ENCODE data around the gene RIMS3.
"Not testable (repeated sequence)": the region's sequence is repeated elsewhere in the genome, so short reads cannot be mapped to it uniquely, and the experiment has no call there.

RIMS3 gene

GRCh38 chr1:40612345-40612831 lies 53.1 kb downstream of the RIMS3 start:
- peak; percentile 60 to 84 for DNase-seq (ENCODE audit: low spot score in 2 of 2)
- no peaks in the 10 kb centered on the region for H3K36me3 Mint-ChIP-seq
- ATAC-seq, result peak; percentile 91
- H3K27ac Mint-ChIP-seq, result no peak overlapping the region
- no peak overlapping the region for H3K4me3 Mint-ChIP-seq
- H3K4me1 Mint-ChIP-seq, result peaks cover 6% of the 10 kb centered on the region
- H3K9me3 Mint-ChIP-seq, result no peaks in the 10 kb centered on the region

- H3K4me1 Mint-ChIP-seq, result peaks cover 6% of the 10 kb centered on the region
- H3K36me3 Mint-ChIP-seq, result no peaks in the 10 kb centered on the region
- H3K9me3 Mint-ChIP-seq, result no peaks in the 10 kb centered on the region
- DNase-seq (ENCODE audit: low spot score in 2 of 2) (no peak), ATAC-seq (no peak)
- no peak overlapping the region for H3K27ac Mint-ChIP-seq
- H3K4me3 Mint-ChIP-seq, result no peak overlapping the region
Observed at GRCh38 chr1:40610156-40610555, 55.3 kb downstream of the RIMS3 start.

- H3K4me1 Mint-ChIP-seq, result peaks cover 6% of the 10 kb centered on the region
- no peak for ATAC-seq
Observed at GRCh38 chr1:40607921-40608320, 57.6 kb downstream of the RIMS3 start.

GRCh38 chr1:40606978-40607377 lies 58.5 kb downstream of the RIMS3 start:
- DNase-seq (ENCODE audit: low spot score in 2 of 2), result no peak
- H3K9me3 Mint-ChIP-seq, result no peaks in the 10 kb centered on the region
- H3K4me3 Mint-ChIP-seq, result no peak overlapping the region
- ATAC-seq, result no peak
- no peaks in the 10 kb centered on the region for H3K4me1 Mint-ChIP-seq
- H3K27ac Mint-ChIP-seq, result no peak overlapping the region
- no peaks in the 10 kb centered on the region for H3K36me3 Mint-ChIP-seq

More at GRCh38 chr1:40607921-40608320, 57.6 kb downstream of the RIMS3 start:
- Mint-ChIP-seq H3K27ac (peak overlapping the region; percentile 2), H3K4me3 (no peak overlapping the region), H3K36me3 (no peaks in the 10 kb centered on the region), H3K9me3 (no peaks in the 10 kb centered on the region)
- no peak for DNase-seq (ENCODE audit: low spot score in 2 of 2)

GRCh38 chr1:40606194-40606593 lies 59.3 kb downstream of the RIMS3 start:
- ATAC-seq, result no peak
- no peak overlapping the region for H3K27ac Mint-ChIP-seq
- no peak for DNase-seq (ENCODE audit: low spot score in 2 of 2)
- no peaks in the 10 kb centered on the region for H3K4me1 Mint-ChIP-seq
- H3K4me3 Mint-ChIP-seq, result no peak overlapping the region
- no peaks in the 10 kb centered on the region for H3K9me3 Mint-ChIP-seq
- no peaks in the 10 kb centered on the region for H3K36me3 Mint-ChIP-seq

GRCh38 chr1:40599926-40600325 lies 65.6 kb downstream of the RIMS3 start:
- ATAC-seq, result no peak
- Mint-ChIP-seq H3K9me3 (no peaks in the 10 kb centered on the region), H3K4me1 (no peaks in the 10 kb centered on the region), H3K4me3 (no peak overlapping the region), H3K27ac (no peak overlapping the region), H3K36me3 (no peaks in the 10 kb centered on the region)
- DNase-seq (ENCODE audit: low spot score in 2 of 2), result no peak

- Mint-ChIP-seq H3K9me3 (no peaks in the 10 kb centered on the region), H3K4me1 (peaks cover 17% of the 10 kb centered on the region)
- no peak for DNase-seq (ENCODE audit: low spot score in 2 of 2)
Observed at GRCh38 chr1:40595623-40596022, 69.9 kb downstream of the RIMS3 start.

GRCh38 chr1:40594187-40594531 lies 71.3 kb downstream of the RIMS3 start:
- no peak overlapping the region for H3K4me3 Mint-ChIP-seq
- ATAC-seq (no peak), DNase-seq (ENCODE audit: low spot score in 2 of 2) (no peak)
- no peaks in the 10 kb centered on the region for H3K36me3 Mint-ChIP-seq
- H3K4me1 Mint-ChIP-seq, result peaks cover 17% of the 10 kb centered on the region
- H3K9me3 Mint-ChIP-seq, result no peaks in the 10 kb centered on the region
- no peak overlapping the region for H3K27ac Mint-ChIP-seq

More at GRCh38 chr1:40595623-40596022, 69.9 kb downstream of the RIMS3 start:
- no peak overlapping the region for H3K27ac Mint-ChIP-seq
- H3K36me3 Mint-ChIP-seq, result no peaks in the 10 kb centered on the region
- H3K4me3 Mint-ChIP-seq, result no peak overlapping the region
- no peak for ATAC-seq

- ATAC-seq (no peak), DNase-seq (ENCODE audit: low spot score in 2 of 2) (no peak)
- Mint-ChIP-seq H3K4me1 (peaks cover 17% of the 10 kb centered on the region), H3K27ac (no peak overlapping the region), H3K9me3 (no peaks in the 10 kb centered on the region), H3K36me3 (no peaks in the 10 kb centered on the region), H3K4me3 (no peak overlapping the region)
Observed at GRCh38 chr1:40593449-40594186, 71.9 kb downstream of the RIMS3 start.

GRCh38 chr1:40592107-40592803 lies 73.2 kb downstream of the RIMS3 start:
- H3K27ac Mint-ChIP-seq, result no peak overlapping the region
- DNase-seq (ENCODE audit: low spot score in 2 of 2) (no peak), ATAC-seq (peak; percentile 58)
- H3K9me3 Mint-ChIP-seq, result no peaks in the 10 kb centered on the region
- no peak overlapping the region for H3K4me3 Mint-ChIP-seq
- H3K36me3 Mint-ChIP-seq, result no peaks in the 10 kb centered on the region
- peaks cover 17% of the 10 kb centered on the region for H3K4me1 Mint-ChIP-seq

- Mint-ChIP-seq H3K9me3 (no peaks in the 10 kb centered on the region), H3K36me3 (no peaks in the 10 kb centered on the region), H3K27ac (no peak overlapping the region), H3K4me1 (peaks cover 17% of the 10 kb centered on the region), H3K4me3 (no peak overlapping the region)
- DNase-seq (ENCODE audit: low spot score in 2 of 2), result no peak
- ATAC-seq, result no peak
Observed at GRCh38 chr1:40588586-40588985, 76.9 kb downstream of the RIMS3 start.

GRCh38 chr1:40583980-40584379 lies 81.5 kb downstream of the RIMS3 start:
- peak overlapping the region; percentile 14 for H3K27ac Mint-ChIP-seq
- no peaks in the 10 kb centered on the region for H3K36me3 Mint-ChIP-seq
- H3K9me3 Mint-ChIP-seq, result no peaks in the 10 kb centered on the region
- peaks cover 6% of the 10 kb centered on the region for H3K4me1 Mint-ChIP-seq
- no peak overlapping the region for H3K4me3 Mint-ChIP-seq
- ATAC-seq (peak; percentile 41), DNase-seq (ENCODE audit: low spot score in 2 of 2) (no peak)

- no peak overlapping the region for H3K4me3 Mint-ChIP-seq
- DNase-seq (ENCODE audit: low spot score in 2 of 2) (no peak), ATAC-seq (no peak)
- peaks cover 6% of the 10 kb centered on the region for H3K4me1 Mint-ChIP-seq
- no peaks in the 10 kb centered on the region for H3K9me3 Mint-ChIP-seq
- no peaks in the 10 kb centered on the region for H3K36me3 Mint-ChIP-seq
- no peak overlapping the region for H3K27ac Mint-ChIP-seq
Observed at GRCh38 chr1:40582116-40582515, 83.4 kb downstream of the RIMS3 start.

GRCh38 chr1:40575336-40575735 lies 90.1 kb downstream of the RIMS3 start:
- H3K9me3 Mint-ChIP-seq, result no peaks in the 10 kb centered on the region
- ATAC-seq, result no peak
- H3K36me3 Mint-ChIP-seq, result no peaks in the 10 kb centered on the region
- no peak for DNase-seq (ENCODE audit: low spot score in 2 of 2)
- no peak overlapping the region for H3K27ac Mint-ChIP-seq
- no peaks in the 10 kb centered on the region for H3K4me1 Mint-ChIP-seq
- no peak overlapping the region for H3K4me3 Mint-ChIP-seq

- DNase-seq (ENCODE audit: low spot score in 2 of 2); H3K36me3 Mint-ChIP-seq; ATAC-seq; H3K27ac Mint-ChIP-seq; H3K9me3 Mint-ChIP-seq; H3K4me3 Mint-ChIP-seq; H3K4me1 Mint-ChIP-seq: not testable (repeated sequence)
Observed at GRCh38 chr1:40574805-40575204, 90.7 kb downstream of the RIMS3 start.

Measured in stimulated activated effector memory CD8-positive, alpha-beta T cell treated with anti-CD3 and anti-CD28 coated beads, Interleukin-12 subunit alpha, Interleukin-12 subunit beta, amount 100 ng/mL, for 72 hours (primary cell).